Urothelium cell line (cell line): ENCODE data around the gene BCOR.

Source experiments
- DNase-seq: peaks from one replicate; pipeline ENCODE4 v3.0.0; 2011; ENCODE audit warnings: low spot score, mixed read lengths
- FAIRE-seq: peaks from 2 replicates; lab custom pipeline; 2011; peaks lifted over from hg19 to GRCh38; lab: Jason Lieb, UNC

The BCOR gene

GRCh38 chrX:40035726-40036125 is 62.0 kb downstream of the BCOR start:
- FAIRE-seq (no peak), DNase-seq (no peak)

- DNase-seq: no peak
- FAIRE-seq: no peak
These were observed 65.8 kb downstream of the BCOR start for GRCh38 chrX:40031911-40032310.

DNA sequence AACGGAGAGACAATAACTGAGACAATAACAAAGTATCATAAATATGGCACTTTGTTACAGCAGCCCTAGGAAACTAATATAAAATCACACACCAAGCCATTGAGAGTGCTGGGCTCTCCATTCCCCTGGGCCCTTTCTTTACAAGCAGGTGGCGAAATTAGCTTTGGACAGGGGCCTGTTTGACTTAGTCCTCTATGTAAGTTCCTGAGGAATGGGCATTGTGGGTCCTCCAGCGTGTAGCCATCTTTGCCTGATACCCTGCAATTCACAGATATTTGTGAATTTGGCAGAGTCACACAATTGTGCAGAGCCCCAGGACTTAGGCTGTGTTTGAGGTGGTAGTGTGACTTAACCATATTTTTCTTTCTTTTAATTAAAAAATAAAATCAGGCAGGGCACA is 67.6 kb downstream of the BCOR start:
- FAIRE-seq (no peak), DNase-seq (no peak)

DNA sequence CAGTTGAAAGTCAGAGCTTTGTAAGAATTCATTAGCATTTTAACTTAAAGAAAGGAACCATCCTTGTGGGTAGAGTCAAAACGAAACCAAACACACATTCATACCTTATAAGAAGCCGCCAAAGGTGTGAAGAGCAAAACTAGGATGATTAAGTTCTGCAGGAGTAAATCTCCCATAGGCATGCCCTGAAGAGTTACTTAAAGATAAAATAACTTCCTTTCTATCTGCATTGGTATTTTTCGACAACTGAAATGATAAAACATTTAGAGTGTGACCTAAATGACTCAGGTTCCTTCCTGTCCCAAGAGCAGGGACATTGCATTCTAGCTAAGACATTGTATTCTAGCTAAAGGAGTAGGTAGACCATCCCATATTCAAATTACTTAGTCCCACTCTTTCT is 75.3 kb downstream of the BCOR start:
- FAIRE-seq (no peak), DNase-seq (no peak)

- FAIRE-seq: no peak
- no peak for DNase-seq
These were observed 76.1 kb downstream of the BCOR start for GRCh38 chrX:40021647-40022046.

DNA sequence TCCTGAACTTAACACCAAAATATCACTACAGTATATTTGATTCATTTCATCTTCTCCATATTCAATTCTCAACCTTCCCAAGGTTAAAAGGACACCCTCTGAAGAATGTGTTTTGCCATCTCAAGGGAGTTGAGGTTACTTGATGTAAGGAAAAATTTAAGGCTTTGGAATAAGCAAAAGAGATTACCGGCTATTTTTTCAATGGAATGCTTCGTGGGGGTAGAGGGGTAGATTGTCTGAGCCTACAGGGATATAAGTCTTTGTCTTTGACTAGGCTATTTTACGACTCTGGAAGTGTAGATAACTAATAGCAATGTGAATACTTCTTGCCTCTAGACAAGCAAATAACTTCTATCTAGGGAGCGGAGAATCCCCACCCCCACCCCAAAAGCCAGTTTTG is 78.2 kb downstream of the BCOR start:
- FAIRE-seq: no peak
- DNase-seq: no peak

- no peak for FAIRE-seq
- DNase-seq: no peak
These were observed 79.7 kb downstream of the BCOR start for GRCh38 chrX:40018041-40018440.

DNA sequence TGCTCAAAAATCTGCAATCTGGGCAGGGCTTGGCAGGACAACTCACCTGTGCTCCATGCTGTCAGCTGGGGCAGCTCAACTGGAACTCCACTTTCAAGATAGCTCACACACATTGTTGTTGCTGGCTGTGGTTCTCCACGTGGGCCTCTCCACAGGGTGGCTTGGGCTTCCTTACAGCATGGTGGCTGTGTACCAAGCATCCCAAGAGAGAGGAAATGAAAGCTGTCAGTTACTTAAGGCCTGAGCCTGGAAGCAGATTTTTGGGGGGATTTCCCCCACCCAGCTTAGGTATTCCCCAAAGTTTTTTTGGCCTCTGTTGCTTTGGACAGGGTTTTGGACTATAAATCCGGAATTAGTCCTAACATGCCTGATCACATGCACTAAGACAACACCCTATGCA is 81.0 kb downstream of the BCOR start:
- FAIRE-seq (no peak), DNase-seq (no peak)

DNA sequence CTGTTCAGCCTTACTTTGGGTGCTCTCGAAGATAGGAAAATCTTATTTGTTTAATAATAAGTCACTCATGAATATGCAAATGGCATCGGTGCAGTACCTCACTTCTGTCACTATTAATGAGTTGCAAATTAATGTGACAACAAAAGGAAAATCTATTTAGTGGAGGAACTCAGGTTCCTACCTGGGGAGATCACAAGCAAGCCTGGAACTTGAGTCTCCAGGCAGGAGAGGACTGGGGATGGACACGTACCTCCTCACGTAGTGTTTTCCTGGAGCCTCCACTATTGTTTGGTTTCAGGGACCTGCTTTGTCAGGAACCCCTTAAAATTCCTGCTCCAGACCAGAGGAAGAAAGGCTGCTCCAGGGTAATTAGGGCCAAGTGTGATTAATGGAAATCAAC is 82.1 kb downstream of the BCOR start:
- no peak for FAIRE-seq

DNA sequence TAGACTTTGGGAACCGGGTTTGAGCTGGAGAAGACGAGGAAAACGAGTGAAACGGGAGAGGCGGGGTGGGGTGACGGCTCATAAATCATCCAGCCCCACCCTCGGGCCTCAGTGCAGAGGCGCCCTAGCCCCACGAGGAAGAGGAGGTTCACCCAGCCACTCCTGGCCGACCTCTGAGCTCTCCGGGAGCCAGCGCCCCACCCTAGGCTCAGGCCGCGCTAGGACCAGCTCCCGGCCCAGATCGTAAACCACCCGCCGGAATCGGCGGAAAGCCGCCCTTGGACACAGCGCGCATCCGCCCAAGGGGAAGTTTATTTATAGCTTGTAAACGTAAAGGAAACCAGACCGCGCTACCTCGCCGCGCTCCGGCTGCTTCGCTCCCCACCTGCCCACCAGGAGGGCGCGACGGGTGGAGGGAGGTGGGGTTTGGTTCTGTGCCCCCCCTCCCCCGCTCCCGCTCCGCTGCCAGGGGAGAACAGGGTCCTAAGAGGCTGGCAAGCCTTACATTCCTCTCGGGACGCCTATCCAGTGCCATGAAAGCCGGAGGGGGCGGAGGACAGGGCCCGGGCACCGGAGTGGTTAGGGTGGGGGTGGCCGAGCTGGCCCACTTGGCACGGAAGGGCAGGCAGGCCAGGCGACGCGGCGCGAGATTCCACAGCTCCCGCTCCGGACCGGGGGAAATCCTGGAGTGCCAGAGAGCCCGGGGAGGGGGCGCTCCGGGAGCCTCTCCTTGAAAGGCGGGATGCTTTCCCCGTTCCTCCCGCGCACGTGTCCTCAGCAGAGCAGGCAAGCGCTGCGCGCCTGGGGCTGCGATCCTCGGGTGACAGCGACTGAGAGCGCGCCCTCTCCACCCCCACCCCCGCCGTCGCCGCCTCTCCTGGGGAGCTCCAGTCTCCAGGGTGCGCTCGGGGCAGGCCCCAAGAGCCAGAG is 84.2 kb downstream of the BCOR start:
- FAIRE-seq: no peak
- peak; percentile 50 for DNase-seq

More for the DNA sequence above, 82.1 kb downstream of the BCOR start:
- DNase-seq: no peak

DNA sequence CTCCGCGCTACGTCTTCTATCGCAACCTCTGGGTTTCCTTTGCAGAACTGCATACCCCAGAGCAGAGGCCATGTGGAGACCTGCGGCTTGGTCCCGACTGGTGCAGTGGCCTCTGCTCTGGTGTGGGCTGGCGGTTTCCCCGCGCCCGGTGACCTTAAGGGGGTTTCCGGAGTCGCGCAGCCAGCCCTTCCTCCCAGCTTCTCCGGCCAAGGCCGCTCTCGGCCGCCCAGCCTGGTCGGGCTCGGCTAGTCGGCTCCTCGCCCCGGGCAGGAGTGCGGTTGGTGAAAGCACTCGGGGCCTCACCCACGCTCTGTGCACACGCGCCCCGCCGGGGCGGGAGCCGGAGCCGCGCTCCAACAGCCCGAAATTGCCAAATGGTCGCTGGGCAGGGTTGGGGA is 84.9 kb downstream of the BCOR start:
- DNase-seq (no peak), FAIRE-seq (no peak)

- DNase-seq (no peak), FAIRE-seq (no peak)
These were observed 85.5 kb downstream of the BCOR start for GRCh38 chrX:40012039-40012867.

DNA sequence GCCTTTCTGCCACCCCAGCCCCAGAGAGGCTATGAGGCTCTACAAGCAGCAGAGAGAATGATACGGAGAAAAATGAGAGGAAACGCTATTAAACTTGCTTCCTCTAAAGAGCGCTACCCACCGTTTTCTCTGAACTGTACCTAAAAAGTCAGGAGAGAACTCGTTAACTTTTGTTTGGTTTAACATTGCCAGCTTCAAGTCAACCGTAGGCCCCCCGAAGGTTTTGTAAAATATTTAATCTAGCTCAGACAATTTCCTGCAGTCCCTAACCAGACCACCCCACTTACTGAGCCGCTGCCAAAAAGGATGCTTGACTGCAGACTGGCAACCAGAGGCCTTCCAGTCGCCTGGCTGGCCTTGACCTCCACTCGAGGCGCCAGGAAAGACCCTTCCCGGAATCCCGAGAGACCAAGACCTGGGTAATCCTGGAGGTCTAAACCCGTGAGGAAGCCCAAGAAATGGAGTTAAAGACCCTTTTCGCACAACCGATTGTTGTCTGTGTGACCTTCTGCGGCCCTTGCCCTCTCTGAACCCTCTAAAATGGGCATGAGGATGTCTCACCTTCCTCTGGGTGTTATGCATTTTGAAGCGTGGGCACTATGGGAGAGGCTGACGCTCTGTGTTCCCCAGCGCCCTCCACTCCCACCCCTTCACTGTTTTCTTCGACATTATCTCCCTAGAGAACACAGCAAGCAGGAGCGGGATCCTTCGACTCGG is 86.3 kb downstream of the BCOR start:
- DNase-seq (no peak), FAIRE-seq (no peak)

DNA sequence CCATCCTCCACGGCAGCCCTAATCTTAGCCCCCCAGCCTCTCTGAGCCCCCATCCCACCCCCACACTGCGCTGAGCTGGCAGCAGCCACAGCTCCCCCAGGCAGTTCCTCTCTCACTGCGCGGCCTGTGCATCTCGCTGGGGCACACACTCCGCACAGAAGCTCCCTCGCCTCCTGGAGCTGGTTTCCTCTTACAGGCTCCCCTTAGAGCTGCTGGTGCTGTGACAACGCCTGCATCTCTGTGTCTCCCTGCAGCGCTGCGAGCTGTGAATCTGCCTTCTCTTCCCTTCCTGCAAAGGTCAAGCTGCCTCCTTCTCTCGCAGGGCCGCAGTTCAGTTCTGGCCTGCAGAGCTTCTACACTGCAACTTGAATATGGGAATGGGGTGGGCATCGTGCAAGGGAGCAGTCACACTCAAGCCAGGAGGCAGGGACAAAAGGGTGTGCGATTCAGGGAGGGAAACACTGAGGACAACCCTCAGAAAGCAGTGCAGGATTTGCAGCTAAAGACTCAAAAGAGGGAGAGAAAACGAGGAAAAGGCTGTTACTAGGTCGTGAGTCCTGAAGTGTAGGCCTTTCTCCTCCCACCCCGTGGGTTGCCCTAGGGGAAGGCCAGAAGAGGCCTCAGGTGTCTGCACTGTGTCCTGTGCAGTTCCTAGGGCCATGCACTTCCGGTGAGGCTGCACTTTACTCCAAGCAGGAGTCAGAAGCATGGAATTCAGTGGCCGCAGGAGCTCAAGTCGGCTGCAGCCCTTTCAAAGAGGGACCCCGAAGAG is 87.0 kb downstream of the BCOR start:
- no peak for FAIRE-seq
- DNase-seq: peak; percentile 8

GRCh38 chrX:40009890-40010289 is 87.9 kb downstream of the BCOR start:
- FAIRE-seq: no peak
- DNase-seq: no peak

DNA sequence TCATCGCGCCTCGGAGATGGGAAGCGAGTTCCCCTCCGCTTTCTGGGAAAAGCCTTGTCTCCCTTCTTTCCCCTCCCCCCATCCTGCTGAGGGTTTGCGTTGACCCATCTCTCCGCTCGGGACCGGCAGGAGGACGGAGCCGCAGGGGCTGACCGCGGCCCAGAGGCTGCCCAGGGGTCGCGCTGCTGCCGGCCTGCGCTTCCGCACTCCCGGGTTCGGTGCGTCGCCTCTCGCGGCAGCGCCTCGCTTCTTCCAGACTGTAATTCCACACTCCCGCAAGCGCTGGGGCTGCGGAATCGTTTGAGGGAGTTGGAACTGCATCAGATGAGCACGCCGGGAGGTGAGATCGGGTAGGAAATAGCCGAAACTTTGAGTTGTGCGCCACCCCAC is 88.3 kb downstream of the BCOR start:
- no peak for DNase-seq

GRCh38 chrX:40008791-40009461 is 88.8 kb downstream of the BCOR start:
- no peak for FAIRE-seq
- DNase-seq: no peak

More for the DNA sequence above, 88.3 kb downstream of the BCOR start:
- FAIRE-seq: no peak

DNA sequence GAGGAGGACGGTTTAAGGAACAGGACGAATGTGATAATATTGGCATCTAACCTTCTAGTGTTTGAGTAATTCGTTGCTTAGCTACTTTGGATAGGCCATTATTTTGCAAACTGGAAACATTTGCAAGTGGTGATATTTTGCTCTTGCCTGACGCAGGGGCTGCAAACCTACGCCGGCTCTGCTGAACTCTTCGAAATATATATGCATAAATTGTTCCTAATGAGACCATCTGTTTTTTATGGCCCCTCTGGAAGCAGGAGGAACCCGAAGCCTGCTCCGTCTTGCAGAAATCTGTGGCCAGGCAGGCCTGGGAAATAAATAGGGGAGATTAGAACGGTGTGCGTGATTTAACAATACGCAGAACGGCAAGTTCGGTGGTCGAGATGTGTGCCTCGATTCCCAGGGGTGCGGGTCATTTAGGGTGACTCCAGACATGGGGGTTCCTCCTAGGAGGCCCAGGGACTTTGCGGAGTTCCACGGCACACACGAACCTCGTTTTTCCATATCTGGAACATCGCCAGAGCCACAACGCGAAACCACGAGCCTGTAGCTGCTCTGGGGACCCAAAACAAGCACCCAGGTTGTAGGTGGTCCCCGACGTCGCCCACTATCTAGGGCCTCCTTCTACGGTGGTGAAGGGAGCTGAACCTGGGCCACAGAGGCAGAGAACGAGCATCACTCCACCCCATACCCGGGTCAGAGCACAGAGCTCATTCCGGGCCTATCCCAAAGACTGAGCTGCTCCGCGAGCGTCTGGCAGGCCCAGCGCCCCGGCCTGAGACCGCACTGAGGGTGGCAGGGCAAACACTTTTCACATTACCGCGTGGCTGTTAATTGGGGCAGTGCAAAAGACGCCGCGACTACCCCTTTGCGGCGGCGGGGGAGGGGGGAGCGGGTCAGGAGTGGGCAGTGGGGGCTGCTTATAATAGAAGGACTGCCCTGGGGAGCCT is 89.7 kb downstream of the BCOR start:
- DNase-seq (no peak), FAIRE-seq (no peak)
